Lower leg skin (tissue), 3 donors: ENCODE results near the gene PFDN6.

Source experiments
- CTCF ChIP-seq, 3 donors: fragments of 450-650 bp; IDR thresholded peaks; one replicate each; pipeline ENCODE4 v1.5.1; 2016; ENCODE audit warnings: antibody characterized with exemption in 3 of 3, mild to moderate bottlenecking in 3 of 3, moderate library complexity in 2 of 3
- POLR2A ChIP-seq, 2 donors: fragments of 450-650 bp; IDR thresholded peaks; one replicate each; pipeline ENCODE4 v1.6.1; 2016 to 2017; ENCODE audit warnings: antibody characterized with exemption in 2 of 2, mild to moderate bottlenecking in 1 of 2, moderate library complexity in 1 of 2

GRCh38 chr6:33297406-33297955 lies 8.1 kb downstream of the PFDN6 start:
- TF ChIP-seq CTCF (IDR thresholded peaks at IDR 0.05) (no peak), POLR2A (IDR thresholded peaks at IDR 0.05) (no peak)
